ENCODE measurements around the gene SUSD3. TPM values are rescaled to one million over a fixed set of nuclear protein-coding genes. Genes with fewer than 3 reads are reported as not detected.

Gene SUSD3
- total RNA-seq, 1 donor from 2014 or later, result 58.8 TPM

- intact Hi-C loops (cut with micrococcal nuclease), result no loop called here
These were observed 13.0 kb downstream of the SUSD3 start for GRCh38 chr9:93071464-93071863.

- intact Hi-C loops (cut with micrococcal nuclease), result no loop called here
These were observed 13.9 kb downstream of the SUSD3 start for GRCh38 chr9:93072383-93072795.

GRCh38 chr9:93076101-93076791 is 17.7 kb downstream of the SUSD3 start:
- intact Hi-C loops (cut with micrococcal nuclease), result no loop called here

GRCh38 chr9:93076792-93077128 is 18.3 kb downstream of the SUSD3 start:
- intact Hi-C loops (cut with micrococcal nuclease), result no loop called here

GRCh38 chr9:93077367-93077766 is 18.9 kb downstream of the SUSD3 start:
- intact Hi-C loops (cut with micrococcal nuclease), result no loop called here

- intact Hi-C loops (cut with micrococcal nuclease), result no loop called here
These were observed 19.3 kb downstream of the SUSD3 start for GRCh38 chr9:93077811-93078210.

- intact Hi-C loops (cut with micrococcal nuclease), result no loop called here
These were observed 20.9 kb downstream of the SUSD3 start for GRCh38 chr9:93079371-93079770.

- intact Hi-C loops (cut with micrococcal nuclease), result no loop called here
These were observed 21.9 kb downstream of the SUSD3 start for GRCh38 chr9:93080406-93080805.

- intact Hi-C loops (cut with micrococcal nuclease), result no loop called here
These were observed 22.6 kb downstream of the SUSD3 start for GRCh38 chr9:93081081-93081529.

- intact Hi-C loops (cut with micrococcal nuclease), result no loop called here
These were observed 23.4 kb downstream of the SUSD3 start for GRCh38 chr9:93081931-93082330.

GRCh38 chr9:93082841-93083411 is 24.4 kb downstream of the SUSD3 start:
- intact Hi-C loops (cut with micrococcal nuclease), result loop anchor here (1.0 kb wide), 2 partner anchors 12 to 19 kb away; no protein-coding TSS in a partner anchor

- intact Hi-C loops (cut with micrococcal nuclease), result loop anchor here (1.0 kb wide), 2 partner anchors 11 to 20 kb away; no protein-coding TSS in a partner anchor
These were observed 25.3 kb downstream of the SUSD3 start for GRCh38 chr9:93083592-93084470.

- intact Hi-C loops (cut with micrococcal nuclease), result no loop called here
These were observed 26.0 kb downstream of the SUSD3 start for GRCh38 chr9:93084471-93084881.

- intact Hi-C loops (cut with micrococcal nuclease), result no loop called here
These were observed 27.2 kb downstream of the SUSD3 start for GRCh38 chr9:93085676-93086075.

- intact Hi-C loops (cut with micrococcal nuclease), result no loop called here
These were observed 28.1 kb downstream of the SUSD3 start for GRCh38 chr9:93086447-93087224.

GRCh38 chr9:93087971-93088655 is 29.6 kb downstream of the SUSD3 start:
- intact Hi-C loops (cut with micrococcal nuclease), result no loop called here

- intact Hi-C loops (cut with micrococcal nuclease), result no loop called here
These were observed 30.1 kb downstream of the SUSD3 start for GRCh38 chr9:93088656-93089015.

- intact Hi-C loops (cut with micrococcal nuclease), result no loop called here
These were observed 30.5 kb downstream of the SUSD3 start for GRCh38 chr9:93089024-93089423.

GRCh38 chr9:93089481-93089991 is 31.0 kb downstream of the SUSD3 start:
- intact Hi-C loops (cut with micrococcal nuclease), result no loop called here

- intact Hi-C loops (cut with micrococcal nuclease), result no loop called here
These were observed 31.7 kb downstream of the SUSD3 start for GRCh38 chr9:93090091-93090655.

Measured in T-helper 2 cell treated with Interferon-gamma antibody and Interleukin-4, amounts not matched to agents 100 ng/mL and 5 ng/mL, for 36 hours (primary cell).